ENCODE data around the gene PNPLA2. TPM values are rescaled to one million over a fixed set of nuclear protein-coding genes. Genes with fewer than 3 reads are reported as not detected.

Gene PNPLA2
- total and polyA plus RNA-seq, 8 donors, result 59.1 to 234 (median 95.9) TPM

- Histone ChIP-seq H3K27ac (peak overlapping the region; percentile 69 to 97 (median 94)), H3K4me3 (peak overlapping the region; percentile 90 to 100 (median 94)), H3K9me3 (no peaks in the 10 kb centered on the region), H3K4me1 (peaks cover 7 to 28% (median 18%) of the 10 kb centered on the region in 3 donors), H3K27me3 (no peaks in the 10 kb centered on the region), H3K36me3 (peaks cover 0 to 16% (median 13%) of the 10 kb centered on the region in 3 donors)
- WGBS, 2 donors, result 30 to 33% methylated on average over 36 of the region's 36 CpGs
- TF ChIP-seq, protein P1, sequence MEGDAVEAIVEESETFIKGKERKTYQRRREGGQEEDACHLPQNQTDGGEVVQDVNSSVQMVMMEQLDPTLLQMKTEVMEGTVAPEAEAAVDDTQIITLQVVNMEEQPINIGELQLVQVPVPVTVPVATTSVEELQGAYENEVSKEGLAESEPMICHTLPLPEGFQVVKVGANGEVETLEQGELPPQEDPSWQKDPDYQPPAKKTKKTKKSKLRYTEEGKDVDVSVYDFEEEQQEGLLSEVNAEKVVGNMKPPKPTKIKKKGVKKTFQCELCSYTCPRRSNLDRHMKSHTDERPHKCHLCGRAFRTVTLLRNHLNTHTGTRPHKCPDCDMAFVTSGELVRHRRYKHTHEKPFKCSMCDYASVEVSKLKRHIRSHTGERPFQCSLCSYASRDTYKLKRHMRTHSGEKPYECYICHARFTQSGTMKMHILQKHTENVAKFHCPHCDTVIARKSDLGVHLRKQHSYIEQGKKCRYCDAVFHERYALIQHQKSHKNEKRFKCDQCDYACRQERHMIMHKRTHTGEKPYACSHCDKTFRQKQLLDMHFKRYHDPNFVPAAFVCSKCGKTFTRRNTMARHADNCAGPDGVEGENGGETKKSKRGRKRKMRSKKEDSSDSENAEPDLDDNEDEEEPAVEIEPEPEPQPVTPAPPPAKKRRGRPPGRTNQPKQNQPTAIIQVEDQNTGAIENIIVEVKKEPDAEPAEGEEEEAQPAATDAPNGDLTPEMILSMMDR (IDR thresholded peaks at IDR 0.05), result no peak
- no peak for FAIRE-seq
- intact Hi-C loops (cut with DNase I), result no loop called here
- no peak for DNase-seq
- peak in 1 of 4 donors; percentile 0 for ATAC-seq
Observed at GRCh38 chr11:808427-809286, 10.1 kb upstream of the PNPLA2 start.

DNA sequence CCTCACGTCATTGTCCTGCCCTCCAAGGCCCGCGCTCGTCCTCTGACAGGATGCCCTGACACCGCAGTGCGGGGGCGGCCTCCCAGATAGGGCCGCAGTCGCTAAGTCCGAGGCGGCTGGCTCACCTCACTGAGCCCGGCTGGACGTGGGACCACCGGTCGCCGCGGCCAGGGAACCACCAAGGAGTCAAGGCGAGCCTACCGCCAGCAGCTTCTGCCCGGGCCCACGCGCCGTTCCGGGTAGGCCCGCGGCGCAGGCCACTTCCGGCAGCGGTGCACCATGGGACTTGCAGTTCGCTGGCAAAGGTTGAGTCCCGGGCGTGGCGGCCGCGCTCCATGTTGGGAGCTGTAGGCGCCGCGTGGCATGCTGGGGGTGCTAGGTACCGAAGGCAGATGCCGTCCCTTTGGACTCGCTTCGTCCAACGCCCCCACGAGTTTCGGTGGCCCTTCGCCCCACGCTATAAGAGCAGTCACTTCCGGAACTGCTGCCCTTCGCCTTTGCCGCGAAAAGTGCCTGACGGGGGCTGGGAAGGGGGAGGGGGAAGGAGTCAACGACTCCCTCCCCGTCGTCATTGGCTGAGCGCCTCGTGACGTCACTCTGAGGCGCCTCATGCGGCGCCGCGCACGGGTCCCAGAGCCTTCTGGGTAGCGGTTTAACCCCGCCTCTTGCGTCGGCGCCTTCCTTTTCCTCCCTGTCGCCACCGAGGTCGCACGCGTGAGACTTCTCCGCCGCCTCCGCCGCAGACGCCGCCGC is 9.3 kb upstream of the PNPLA2 start, which contains the start of gene RPLP2:
Gene RPLP2, plus strand, starts transcription at position 681 of the 753 bp plus-strand sequence. CDS start 268 bp downstream, outside the sequence.
- 0% methylated on average over 70 to 81 of the region's 81 CpGs for WGBS, 2 donors
- Histone ChIP-seq H3K4me3 (peak within 1 kb of the TSS; percentile 90 to 100 (median 94)), H3K9me3 (no peaks in the 10 kb centered on the region), H3K27ac (peak within 1 kb of the TSS; percentile 69 to 97 (median 94)), H3K27me3 (no peaks in the 10 kb centered on the region), H3K4me1 (peaks cover 4 to 24% (median 14%) of the 10 kb centered on the region in 3 donors), H3K36me3 (peaks cover 0 to 18% (median 13%) of the 10 kb centered on the region in 3 donors)
- FAIRE-seq, result no peak
- intact Hi-C loops (cut with DNase I), result no loop called here
- TF ChIP-seq, protein P1 (IDR thresholded peaks at IDR 0.05), result no peak
- ATAC-seq, result peak; percentile 89 to 94 (median 89)
- DNase-seq, result peak; percentile 97 to 99 (median 98)

DNA sequence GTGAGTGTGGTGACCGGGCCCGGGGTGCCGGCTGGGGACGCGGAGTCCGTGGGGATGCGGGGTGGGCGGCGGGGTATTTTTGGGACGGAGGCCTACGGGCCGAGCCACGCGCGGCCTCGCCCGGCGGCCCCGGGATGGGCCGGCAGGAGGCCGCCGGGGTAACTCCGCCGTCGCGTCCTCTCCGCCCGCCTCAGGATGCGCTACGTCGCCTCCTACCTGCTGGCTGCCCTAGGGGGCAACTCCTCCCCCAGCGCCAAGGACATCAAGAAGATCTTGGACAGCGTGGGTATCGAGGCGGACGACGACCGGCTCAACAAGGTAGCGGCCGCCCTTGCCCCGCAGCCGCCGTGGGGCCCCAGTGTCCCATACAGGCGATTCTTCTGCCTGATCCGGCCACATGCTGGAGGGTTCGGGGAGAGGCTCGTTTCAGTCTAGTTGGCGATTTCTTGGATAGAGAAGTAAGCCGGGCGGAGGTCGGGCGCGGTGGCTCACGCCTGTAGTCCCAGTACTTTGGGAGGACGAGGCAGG is 8.6 kb upstream of the PNPLA2 start:
- FAIRE-seq, result no peak
- Histone ChIP-seq H3K4me1 (peaks cover 4 to 20% (median 11%) of the 10 kb centered on the region in 3 donors), H3K27me3 (no peaks in the 10 kb centered on the region), H3K27ac (peak overlapping the region; percentile 69 to 97 (median 94)), H3K36me3 (peaks cover 0 to 18% (median 13%) of the 10 kb centered on the region in 3 donors), H3K9me3 (no peaks in the 10 kb centered on the region), H3K4me3 (peak overlapping the region; percentile 90 to 100 (median 94))
- TF ChIP-seq, protein P1 (IDR thresholded peaks at IDR 0.05), result no peak
- ATAC-seq, result peak in 3 of 4 donors; percentile 0 to 13 (median 1)
- peak in 1 of 6 donors; percentile 77 for DNase-seq
- intact Hi-C loops (cut with DNase I), result no loop called here
- 0 to 1% methylated on average over 29 to 55 of the region's 55 CpGs for WGBS, 2 donors

DNA sequence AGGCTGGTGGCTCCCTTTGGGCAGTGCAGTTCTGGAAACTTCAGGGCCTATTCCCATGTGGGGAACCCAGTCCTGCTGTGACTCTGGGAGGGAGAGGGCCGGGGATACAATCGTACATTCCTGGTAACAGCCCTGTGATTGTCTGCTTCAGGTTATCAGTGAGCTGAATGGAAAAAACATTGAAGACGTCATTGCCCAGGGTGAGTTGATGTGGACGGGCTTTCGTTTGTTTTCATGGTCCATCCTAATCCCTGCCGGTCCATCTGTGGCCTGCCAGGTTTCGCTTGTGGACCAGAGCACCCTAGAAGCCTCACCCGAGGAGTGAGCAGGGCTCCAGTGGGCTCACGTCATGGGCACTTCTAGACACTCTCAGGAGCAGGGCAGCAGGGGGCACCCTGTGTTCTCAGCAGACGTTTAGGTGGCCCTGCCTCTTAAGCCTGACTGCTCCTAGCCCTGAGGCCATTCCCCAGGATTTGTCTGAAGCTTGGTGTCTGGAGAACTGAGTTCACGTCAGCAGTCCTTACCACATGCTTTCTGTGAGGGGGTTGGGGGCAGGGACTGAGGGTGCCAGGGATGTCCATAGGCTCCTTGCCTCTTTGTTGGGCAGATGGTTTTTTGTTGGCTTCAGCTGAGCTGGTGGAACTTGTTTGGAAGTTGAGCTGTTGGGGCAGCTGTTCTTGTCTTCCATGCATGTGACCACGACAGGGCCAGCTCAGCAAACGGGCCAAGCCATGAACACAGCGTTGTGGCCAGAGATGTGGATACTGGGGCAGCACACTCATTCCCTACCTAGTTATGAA is 7.1 kb upstream of the PNPLA2 start:
- no peaks in the 10 kb centered on the region for H3K9me3 ChIP-seq
- WGBS, 2 donors, result 55 to 57% methylated on average over 14 of the region's 14 CpGs
- no peak overlapping the region for H3K27ac ChIP-seq
- peaks cover 4 to 20% (median 11%) of the 10 kb centered on the region in 3 donors for H3K4me1 ChIP-seq
- peaks cover 0 to 18% (median 13%) of the 10 kb centered on the region in 3 donors for H3K36me3 ChIP-seq
- no peak for ATAC-seq
- peak overlapping the region in 1 of 4 donors; percentile 90 for H3K4me3 ChIP-seq
- DNase-seq, result peak in 1 of 6 donors; percentile 48
- FAIRE-seq, result no peak
- TF ChIP-seq, protein P1 (IDR thresholded peaks at IDR 0.05), result no peak
- H3K27me3 ChIP-seq, result no peaks in the 10 kb centered on the region
- intact Hi-C loops (cut with DNase I), result no loop called here
